ENCODE results near the gene ASPHD1. TPM values are rescaled to one million over a fixed set of nuclear protein-coding genes. Genes with fewer than 3 reads are reported as not detected.
A peak's percentile ranks its signal among the peaks of the same experiment; 100 is the strongest.
"Not testable (repeated sequence)": the region's sequence is repeated elsewhere in the genome, so short reads cannot be mapped to it uniquely, and the experiment has no call there.

The ASPHD1 gene
- 1 to 10 TPM in 2 of 3 donors, under 1 TPM in 1; 0.95 to 1.4 (median 1.0) TPM for polyA plus RNA-seq (ENCODE audit: insufficient read length in 3 of 3)
- long read RNA-seq, donor 1, partial matches to known transcripts: 0 of 7 reads
- long read RNA-seq, donor 1, other reads (novel, unspliced or antisense): 7 of 7 reads
- long read RNA-seq, donor 2: 0 reads
- long read RNA-seq, donor 3: 0 reads
- long read RNA-seq, donor 4, partial matches to known transcripts: 0 of 1 reads
- long read RNA-seq, donor 4, other reads (novel, unspliced or antisense): 0 of 1 reads
- long read RNA-seq, donor 5: 0 reads
- long read RNA-seq, donor 6, partial matches to known transcripts: 5 of 5 reads
- long read RNA-seq, donor 6, other reads (novel, unspliced or antisense): 0 of 5 reads
- long read RNA-seq, donor 7, partial matches to known transcripts: 0 of 3 reads
- long read RNA-seq, donor 7, other reads (novel, unspliced or antisense): 0 of 3 reads
- long read RNA-seq, donor 8: 0 reads
- long read RNA-seq, donor 9, partial matches to known transcripts: 0 of 11 reads
- long read RNA-seq, donor 9, other reads (novel, unspliced or antisense): 11 of 11 reads
- long read RNA-seq, donor 10, partial matches to known transcripts: 0 of 2 reads
- long read RNA-seq, donor 10, other reads (novel, unspliced or antisense): 0 of 2 reads
- long read RNA-seq, donor 11: 0 reads
- long read RNA-seq, donor 12, partial matches to known transcripts: 0 of 2 reads
- long read RNA-seq, donor 12, other reads (novel, unspliced or antisense): 0 of 2 reads
- long read RNA-seq, donor 13: 0 reads
- long read RNA-seq, donor 14: 0 reads
- long read RNA-seq, donor 15: 0 reads
- long read RNA-seq, donor 16, partial matches to known transcripts: 0 of 1 reads
- long read RNA-seq, donor 16, other reads (novel, unspliced or antisense): 0 of 1 reads

DNA sequence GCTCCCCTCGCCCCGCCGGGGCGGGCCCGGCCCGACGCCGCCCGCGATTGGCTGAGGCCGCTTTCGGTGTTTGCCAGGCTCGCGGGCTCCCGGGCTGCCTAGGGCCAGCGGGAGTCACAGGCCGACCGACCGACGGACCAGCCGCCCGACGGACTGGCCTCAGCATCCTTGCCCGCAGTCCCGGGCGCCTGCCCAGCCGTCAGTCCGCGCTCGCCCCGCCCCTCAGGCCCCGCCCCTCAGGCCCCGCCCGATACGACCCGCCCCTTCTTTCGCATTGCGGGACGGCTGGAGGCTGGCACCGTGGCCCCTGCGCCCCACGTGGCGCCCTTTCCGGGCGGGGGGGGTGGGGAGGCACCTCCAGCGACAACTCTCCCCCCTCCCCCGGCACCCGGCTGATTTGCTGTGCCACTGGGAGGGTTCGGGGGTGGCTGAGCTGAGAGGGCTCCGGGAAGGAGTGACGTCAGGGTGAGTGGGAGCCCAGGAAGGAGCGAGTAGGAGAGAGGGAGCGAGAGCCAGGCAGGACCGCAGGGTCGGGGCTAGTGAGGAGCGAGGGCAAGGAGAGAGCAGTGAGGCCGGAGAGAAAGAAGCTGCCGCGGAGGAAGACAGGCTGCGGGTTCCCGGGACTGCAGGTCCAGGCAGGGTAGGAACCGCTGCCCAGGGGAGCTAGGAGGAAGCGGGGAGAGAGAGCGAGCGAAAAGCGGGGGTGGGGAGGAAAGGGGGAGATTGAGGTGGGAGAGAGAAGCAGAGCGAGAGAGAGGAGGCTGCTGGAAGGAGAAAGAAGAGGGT, at the start of gene ASPHD1:
Gene ASPHD1 (plus strand): TSS at position 387 of the 786 bp plus-strand sequence. CDS start 484 bp downstream, outside the sequence.
- DNase-seq: peak; percentile 74

DNA sequence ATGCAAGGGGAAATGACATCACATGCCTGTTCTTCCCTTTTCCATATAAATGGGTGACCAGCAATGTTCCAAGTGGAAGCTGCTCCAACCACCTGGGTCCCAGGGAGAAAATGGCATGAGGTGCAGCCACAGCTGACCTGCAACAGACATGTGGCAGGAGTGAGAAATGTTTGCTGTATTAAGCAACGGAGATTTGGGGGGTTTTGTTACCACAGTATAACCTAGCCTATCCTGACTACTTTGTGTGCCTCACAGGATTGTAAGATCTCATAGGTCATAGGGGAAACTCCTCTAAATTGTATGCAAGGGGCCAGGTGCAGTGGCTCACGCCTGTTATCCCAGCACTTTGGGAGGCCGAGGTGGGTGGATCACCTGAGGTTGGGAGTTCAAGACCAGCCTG, 49.3 kb upstream of the ASPHD1 start:
- no peak for DNase-seq

DNA sequence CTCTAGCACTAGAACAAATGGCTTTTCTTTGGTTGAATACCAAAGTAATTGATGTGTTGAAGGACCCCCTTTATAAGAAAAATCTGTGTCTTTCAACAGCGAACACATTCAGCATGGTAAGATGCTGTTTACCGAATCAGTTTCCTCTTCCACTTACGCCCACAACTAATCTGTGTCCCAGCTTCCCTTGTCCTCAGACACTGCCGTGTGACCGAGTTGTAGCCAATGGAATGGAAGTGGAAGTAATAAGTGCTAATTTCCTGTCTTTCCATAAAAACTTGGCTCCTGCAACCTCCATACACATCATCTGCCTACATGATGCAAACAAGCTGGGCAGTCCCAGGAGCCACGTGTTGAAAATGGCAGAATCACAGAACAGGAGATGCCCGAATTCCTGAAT, 47.6 kb upstream of the ASPHD1 start:
- peak; percentile 24 for DNase-seq

- DNase-seq: no peak
These were observed 45.7 kb upstream of the ASPHD1 start for GRCh38 chr16:29854520-29855100.

- DNase-seq: no peak
These were observed 43.0 kb upstream of the ASPHD1 start for GRCh38 chr16:29857133-29857760.

GRCh38 chr16:29858149-29858849, 42.0 kb upstream of the ASPHD1 start:
- DNase-seq: no peak

DNA sequence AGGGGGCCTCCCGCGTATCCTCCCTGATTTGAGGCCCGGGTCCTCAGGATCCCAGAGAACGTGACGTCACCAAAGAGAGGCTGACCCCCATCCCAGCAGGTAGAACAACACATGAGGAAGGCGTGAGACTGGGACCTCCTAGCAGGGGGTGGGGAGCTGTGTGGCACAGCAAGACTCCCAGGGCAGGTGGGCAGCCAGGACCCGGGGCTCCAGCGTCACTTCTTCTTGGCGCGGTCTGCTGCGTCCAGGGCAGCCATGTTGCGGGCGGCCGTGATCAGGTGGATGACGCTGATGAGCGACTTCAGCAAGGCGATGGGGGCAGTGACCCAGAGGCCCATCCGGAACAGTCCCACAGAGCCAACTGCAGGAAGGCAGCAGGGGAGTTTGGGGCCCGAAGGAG, 41.3 kb upstream of the ASPHD1 start:
- DNase-seq: no peak

DNA sequence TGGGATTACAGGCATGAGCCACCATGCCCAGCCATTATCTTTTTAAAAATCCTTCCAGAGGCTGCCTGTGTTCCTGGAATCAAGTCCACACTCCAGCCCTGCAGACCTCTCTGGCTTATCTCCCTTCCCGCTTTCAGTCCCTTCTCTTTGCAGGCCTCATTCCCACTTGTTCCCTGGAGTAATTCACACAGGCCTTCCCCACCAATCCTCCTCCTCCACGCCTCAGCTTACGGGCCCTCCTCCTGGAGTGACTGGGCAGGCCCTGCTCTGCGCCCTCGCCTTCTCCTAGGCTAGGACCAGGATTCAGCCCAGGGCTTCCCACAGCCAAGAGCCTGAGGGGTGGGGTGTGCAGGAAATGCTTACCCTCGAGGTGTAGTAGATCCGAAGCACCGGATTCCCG, 40.1 kb upstream of the ASPHD1 start:
- no peak for DNase-seq

GRCh38 chr16:29862383-29862883, 37.9 kb upstream of the ASPHD1 start:
- DNase-seq: no peak

DNA sequence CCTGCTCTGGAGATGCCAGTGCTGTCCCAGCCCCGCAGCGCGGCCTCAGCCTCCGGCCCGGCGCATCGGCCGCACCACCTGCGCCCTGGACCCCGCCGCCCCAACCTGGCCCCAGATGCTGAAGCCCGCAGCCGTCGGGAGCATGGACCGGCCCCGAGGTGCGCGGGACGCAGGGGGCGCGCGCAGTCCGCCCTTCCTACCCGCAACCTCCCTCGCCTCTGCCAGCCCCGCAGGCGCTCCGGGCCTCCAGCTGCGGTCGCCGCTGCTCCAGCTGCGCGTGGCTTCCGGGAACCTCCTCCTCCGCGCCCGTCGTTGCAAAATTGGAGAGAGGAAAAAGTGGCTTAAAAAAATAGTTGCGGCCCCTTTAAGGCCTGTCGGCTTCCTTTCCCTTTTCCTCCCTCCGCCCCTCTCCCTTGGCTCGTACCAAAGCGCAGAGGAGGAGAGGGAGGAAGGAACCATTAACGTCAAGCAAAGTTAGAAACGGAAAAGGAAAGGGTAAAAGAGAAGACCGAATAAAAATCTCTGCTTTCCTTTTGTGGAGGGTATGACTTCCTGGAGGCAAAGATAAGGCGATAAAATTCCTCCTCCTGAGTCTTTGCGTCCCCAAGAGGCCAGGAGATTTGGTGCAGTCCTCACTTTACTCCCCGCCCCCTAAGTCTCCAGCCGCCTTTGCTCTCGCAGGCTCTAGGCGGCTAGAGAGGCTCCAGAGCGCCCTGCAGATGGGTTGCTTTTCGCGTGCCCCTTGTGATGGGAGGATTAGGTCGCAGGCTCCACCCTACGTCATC, 37.2 kb upstream of the ASPHD1 start, which contains the start of gene CDIPT:
Gene CDIPT (minus strand): TSS at position 343 of the 785 bp plus-strand sequence. CDS start 369 bp downstream, outside the sequence.
- peak; percentile 97 for DNase-seq

GRCh38 chr16:29863669-29863984, 36.7 kb upstream of the ASPHD1 start:
- DNase-seq: no peak

DNA sequence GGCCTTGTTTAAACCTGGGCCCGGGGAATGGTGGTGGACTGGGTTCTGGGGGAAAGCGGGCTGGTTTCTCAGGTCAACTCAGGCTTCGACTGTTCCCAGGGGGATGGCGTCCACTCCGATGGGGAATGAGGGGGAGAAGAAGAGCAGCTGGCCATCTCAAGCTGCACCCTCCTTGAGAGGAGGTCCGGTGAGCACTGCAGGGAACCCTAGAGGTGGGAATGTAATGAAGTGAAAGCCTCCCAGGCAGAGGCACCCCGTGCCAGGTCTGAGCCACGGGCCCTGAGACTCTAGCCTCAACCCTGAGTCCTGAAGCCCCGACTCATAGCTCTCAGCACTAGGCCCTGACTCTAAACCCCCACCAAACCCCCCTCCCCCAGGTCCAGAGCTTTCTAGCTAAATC, 36.1 kb upstream of the ASPHD1 start:
- no peak for DNase-seq

- no peak for DNase-seq
These were observed 31.8 kb upstream of the ASPHD1 start for GRCh38 chr16:29868396-29869009.

DNA sequence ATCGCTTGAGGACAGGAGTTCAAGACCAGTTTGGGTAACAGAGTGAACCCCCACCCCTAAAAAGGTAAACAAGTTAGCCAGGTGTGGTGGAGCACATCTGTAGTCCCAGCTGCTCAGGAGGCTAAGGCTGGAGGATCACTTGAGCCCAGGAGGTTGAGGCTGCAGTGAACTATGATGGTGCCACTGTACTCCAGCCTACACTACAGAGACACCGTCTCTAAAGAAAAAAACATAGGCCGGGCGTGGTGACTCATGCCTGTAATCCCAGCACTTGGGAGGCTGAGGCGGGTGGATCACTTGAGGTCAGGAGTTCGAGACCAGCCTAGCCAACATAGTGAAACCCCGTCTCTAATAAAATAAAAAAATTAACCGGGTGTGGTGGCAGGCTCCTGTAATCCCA, 31.2 kb upstream of the ASPHD1 start:
- DNase-seq: not testable (repeated sequence)

- DNase-seq: no peak
These were observed 28.3 kb upstream of the ASPHD1 start for GRCh38 chr16:29871822-29872546.

GRCh38 chr16:29873319-29873718, 27.0 kb upstream of the ASPHD1 start:
- DNase-seq: no peak

GRCh38 chr16:29875206-29875605, 25.1 kb upstream of the ASPHD1 start:
- no peak for DNase-seq

DNA sequence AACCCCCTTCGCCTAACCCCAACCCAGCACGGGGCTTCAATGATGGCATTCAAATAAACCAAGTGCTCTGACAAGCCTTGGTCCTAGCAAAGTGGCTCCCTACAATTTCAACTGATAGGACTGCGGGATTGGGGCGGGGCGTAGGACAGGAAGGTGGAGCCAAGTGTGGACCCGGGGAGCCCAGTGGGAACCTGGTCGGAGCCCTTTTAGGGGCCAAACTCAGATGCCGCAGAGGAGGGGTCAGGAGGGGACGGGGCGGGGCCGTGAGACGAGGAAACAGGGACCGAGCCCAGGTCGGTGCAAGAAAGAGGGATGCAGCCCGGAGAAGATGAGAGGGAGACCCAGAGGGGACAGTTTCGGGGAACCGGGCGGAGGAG, 24.1 kb upstream of the ASPHD1 start:
- no peak for DNase-seq
